HepG2 (cell line): ENCODE data around the gene FITM1. TPM values are rescaled to one million over a fixed set of nuclear protein-coding genes. Genes with fewer than 3 reads are reported as not detected.
A peak's percentile ranks its signal among the peaks of the same experiment; 100 is the strongest.

Experiments
- ATF2 ChIP-seq: sonication (generic); formaldehyde crosslinking; IDR thresholded peaks from 2 replicates; pipeline ENCODE4 v1.4.0; 2020; ENCODE audit warnings: missing genetic modification reagents
- BCL3 ChIP-seq: sonication (generic); formaldehyde crosslinking; IDR thresholded peaks from 2 replicates; pipeline ENCODE4 v1.5.1; 2020; ENCODE audit warnings: mild to moderate bottlenecking, missing genetic modification reagents, moderate library complexity
- LBX2 ChIP-seq: sonication (generic); formaldehyde crosslinking; IDR thresholded peaks from 2 replicates; pipeline ENCODE4 v1.5.0; 2020; ENCODE audit warnings: missing genetic modification reagents, mild to moderate bottlenecking, borderline replicate concordance
- REPIN1 ChIP-seq: sonication (generic); formaldehyde crosslinking; IDR thresholded peaks from 2 replicates; pipeline ENCODE4 v1.8.0; 2022; ENCODE audit warnings: missing genetic modification reagents, low read depth, mild to moderate bottlenecking, borderline replicate concordance
- SAP130 ChIP-seq: IDR thresholded peaks from 2 replicates; pipeline ENCODE4 v1.6.1; 2016; ENCODE audit warnings: low read depth
- SIN3A ChIP-seq: IDR thresholded peaks from 2 replicates; pipeline ENCODE4 v1.6.1; 2011; ENCODE audit warnings: low read depth, mild to moderate bottlenecking, control low read depth, low read length, borderline replicate concordance
- SIX4 ChIP-seq: sonication (generic); formaldehyde crosslinking; IDR thresholded peaks from 2 replicates; pipeline ENCODE4 v1.4.0; 2020; ENCODE audit warnings: missing genetic modification reagents
- TCF7L2 ChIP-seq: IDR thresholded peaks from 2 replicates; pipeline ENCODE4 v1.6.1; 2011; ENCODE audit warnings: mild to moderate bottlenecking, low read depth, low read length, moderate library complexity
- XRCC5 ChIP-seq: fragments of 200-400 bp; formaldehyde crosslinking; optimal IDR thresholded peaks from 2 replicates; pipeline ENCODE3; 2017; ENCODE audit warnings: mild to moderate bottlenecking, low read length
- ZNF407 ChIP-seq: sonication (generic); formaldehyde crosslinking; IDR thresholded peaks from one replicate; pipeline ENCODE4 v1.5.1; 2020; ENCODE audit warnings: mild to moderate bottlenecking, missing genetic modification reagents; ENCODE audit errors: not compliant biosample characterization
- ZNF512 ChIP-seq: sonication (generic); formaldehyde crosslinking; IDR thresholded peaks from 2 replicates; pipeline ENCODE4 v1.4.0; 2020; ENCODE audit warnings: mild to moderate bottlenecking, missing genetic modification reagents
- ZNF614 ChIP-seq: IDR thresholded peaks from 2 replicates; pipeline ENCODE4 v1.6.1; 2018; ENCODE audit warnings: missing biosample characterization, missing genetic modification reagents, inconsistent platforms, borderline replicate concordance
- ZNF615 ChIP-seq: sonication (generic); formaldehyde crosslinking; IDR thresholded peaks from 2 replicates; pipeline ENCODE4 v1.5.0; 2020; ENCODE audit warnings: mild to moderate bottlenecking, missing genetic modification reagents, borderline replicate concordance
- ZNF839 ChIP-seq: sonication (generic); formaldehyde crosslinking; IDR thresholded peaks from 2 replicates; pipeline ENCODE4 v1.4.0; 2020; ENCODE audit warnings: missing genetic modification reagents, mild to moderate bottlenecking, borderline replicate concordance
- polyA plus RNA-seq, 8 experiments: library from polyadenylated mRNA; depleted of rRNA in 3 of 8; stranded (reverse) in 7 of 8; unstranded in 1 of 8; fragments of >200 nt; fragmentation: Illumina TruSeq in 4 of 8; extraction: Trizol in 4 of 8; gene quantifications; 2 replicates each; pipeline versions ENCODE4 v1.2.1 to v1.2.3, GENCODE V29; 2011 to 2016; ENCODE audit warnings: low read depth in 4 of 8, missing spikeins in 1 of 8, mixed read lengths in 1 of 8; ENCODE audit not compliant: insufficient read depth in 1 of 8
- total RNA-seq, 5 experiments: library from RNA; depleted of rRNA; stranded (reverse); fragments of >200 nt; fragmentation: Illumina TruSeq; extraction: Trizol; gene quantifications; 2 replicates each; pipeline ENCODE4 v1.2.3, GENCODE V29; 2016; ENCODE audit warnings: low read depth in 1 of 5

The FITM1 gene
- total and polyA plus RNA-seq, 2 of the 13 experiments (the other 11 are each of a cell fraction or from before 2014, with no cell fraction given), result 2.7 to 5.8 TPM

GRCh38 chr14:24139272-24139934 is 8.9 kb downstream of the FITM1 start (continued):
- TF ChIP-seq ZNF407 (CRISPR knock-in tag) (peak; percentile 26), SAP130 (peak; percentile 55), ZNF512 (no peak), LBX2 (CRISPR knock-in tag) (0 out of 2 replicates have a peak, but pooled peaks have one; percentile 11), TCF7L2 (no peak), ZNF839 (CRISPR knock-in tag) (0 out of 2 replicates have a peak, but pooled peaks have one; percentile 44), SIN3A (peak; percentile 42; the same call in 1 of the 2 replicates), ZNF614 (CRISPR knock-in tag) (peak; percentile 35; the same call in 1 of the 2 replicates), XRCC5 (peak; percentile 72), ZNF615 (CRISPR knock-in tag) (no peak), REPIN1 (CRISPR knock-in tag) (no peak), BCL3 (CRISPR knock-in tag) (0 out of 2 replicates have a peak, but pooled peaks have one; percentile 50), SIX4 (CRISPR knock-in tag) (peak; percentile 24; the same call in 1 of the 2 replicates), ATF2 (CRISPR knock-in tag) (0 out of 2 replicates have a peak, but pooled peaks have one; percentile 33)
